Measurements from ENCODE around the gene TTR.

GRCh38 chr18:31598021-31598805, 6.5 kb downstream of the TTR start:
- no peak for TF ChIP-seq POLR2A (IDR thresholded peaks at IDR 0.05)
- no peak for TF ChIP-seq CTCF (IDR thresholded peaks at IDR 0.05)
